Neural cell (in vitro differentiated cells): ENCODE measurements around the gene KRT37. TPM values are rescaled to one million over a fixed set of nuclear protein-coding genes. Genes with fewer than 3 reads are reported as not detected.

Source experiments
- H2AFZ ChIP-seq: fragments of 200-600, 300-800 bp; sonication (generic), shearing (Covaris generic); 2 replicates; pipeline ENCODE4 v1.6.0; 2014; ENCODE audit warnings: low read depth, mild to moderate bottlenecking, antibody characterized with exemption, low read length, moderate library complexity
- H3F3A ChIP-seq: fragments of 200-600 bp; shearing (Covaris generic); 2 replicates; pipeline ENCODE4 v1.6.1; 2016; ENCODE audit warnings: mild to moderate bottlenecking, moderate library complexity, mixed read lengths, antibody characterized with exemption, low read length; ENCODE audit not compliant: insufficient read depth, poor library complexity, severe bottlenecking
- H3K27ac ChIP-seq: fragments of 200-600, 300-800 bp; sonication (generic), shearing (Covaris generic); 2 replicates; pipeline ENCODE4 v1.5.1; 2014; ENCODE audit warnings: mild to moderate bottlenecking, low read length, moderate library complexity
- H3K27me3 ChIP-seq: fragments of 300-800, 200-600 bp; sonication (generic), shearing (Covaris generic); 2 replicates; pipeline ENCODE4 v1.6.0; 2014; ENCODE audit warnings: mild to moderate bottlenecking, low read depth, low read length, moderate library complexity; ENCODE audit not compliant: insufficient read depth
- H3K36me3 ChIP-seq: fragments of 300-800, 200-600 bp; sonication (generic), shearing (Covaris generic); 2 replicates; pipeline ENCODE4 v1.5.1; 2014; ENCODE audit warnings: mild to moderate bottlenecking, antibody characterized with exemption, low read length, moderate library complexity; ENCODE audit not compliant: insufficient read depth
- H3K4me2 ChIP-seq: fragments of 300-800, 200-600 bp; sonication (generic), shearing (Covaris generic); 2 replicates; pipeline ENCODE4 v1.6.0; 2014; ENCODE audit warnings: mild to moderate bottlenecking, low read length
- H3K4me3 ChIP-seq: fragments of 300-800, 200-600 bp; sonication (generic), shearing (Covaris generic); 2 replicates; pipeline ENCODE4 v1.5.1; 2014; ENCODE audit warnings: mild to moderate bottlenecking, low read length, moderate library complexity
- H3K79me2 ChIP-seq: fragments of 200-600 bp; shearing (Covaris generic); replicated peaks from 2 replicates; pipeline ENCODE4 v1.6.0; 2014; ENCODE audit warnings: mild to moderate bottlenecking, low read length, moderate library complexity; ENCODE audit not compliant: insufficient read depth
- H3K9ac ChIP-seq: fragments of 300-800, 200-600 bp; sonication (generic), shearing (Covaris generic); 2 replicates; pipeline ENCODE4 v1.6.1; 2016; ENCODE audit warnings: mild to moderate bottlenecking, low read length, mixed read lengths
- H3K9me2 ChIP-seq: fragments of 200-600 bp; shearing (Covaris generic); 2 replicates; pipeline ENCODE4 v1.6.1; 2016; ENCODE audit warnings: mild to moderate bottlenecking, low read length, mixed read lengths; ENCODE audit not compliant: insufficient read depth
- H3K9me3 ChIP-seq: fragments of 200-600, 300-800 bp; sonication (generic), shearing (Covaris generic); 2 replicates; pipeline ENCODE4 v1.6.1; 2016; ENCODE audit warnings: mild to moderate bottlenecking, mixed run types, low read length, moderate library complexity, mixed read lengths
- H4K20me1 ChIP-seq: fragments of 200-600 bp; shearing (Covaris generic); 2 replicates; pipeline ENCODE4 v1.6.1; 2016; ENCODE audit warnings: mild to moderate bottlenecking, mixed run types; ENCODE audit not compliant: insufficient read depth
- EP300 ChIP-seq: fragments of 450-650 bp; conservative IDR thresholded peaks from 2 replicates; pipeline ENCODE4 v1.6.1; 2014; ENCODE audit warnings: antibody characterized with exemption, mild to moderate bottlenecking, moderate library complexity; ENCODE audit not compliant: poor library complexity, severe bottlenecking
- EZH2 ChIP-seq: fragments of 200-600, 300-800 bp; shearing (Covaris generic), sonication (generic); IDR thresholded peaks from 2 replicates; pipeline ENCODE4 v1.6.1; 2014; ENCODE audit warnings: antibody characterized with exemption, low read length, borderline replicate concordance, mild to moderate bottlenecking; ENCODE audit not compliant: insufficient read depth, poor library complexity, severe bottlenecking
- MXI1 ChIP-seq: fragments of 450-650 bp; conservative IDR thresholded peaks from 2 replicates; pipeline ENCODE4 v1.6.1; 2014; ENCODE audit warnings: antibody characterized with exemption, mild to moderate bottlenecking; ENCODE audit not compliant: poor library complexity, severe bottlenecking
- POLR2AphosphoS5 ChIP-seq: IDR thresholded peaks from 2 replicates; pipeline ENCODE4 v1.6.1; 2012
- RAD21 ChIP-seq: fragments of 450-650 bp; conservative IDR thresholded peaks from 2 replicates; pipeline ENCODE4 v1.6.1; 2014; ENCODE audit warnings: antibody characterized with exemption, mild to moderate bottlenecking, moderate library complexity
- SMC3 ChIP-seq: fragments of 450-650 bp; conservative IDR thresholded peaks from 2 replicates; pipeline ENCODE4 v1.6.1; 2014; ENCODE audit warnings: antibody characterized with exemption, mild to moderate bottlenecking, moderate library complexity; ENCODE audit not compliant: poor library complexity
- TAF1 ChIP-seq: IDR thresholded peaks from 2 replicates; pipeline ENCODE4 v1.6.1; 2012; ENCODE audit warnings: low read depth
- polyA plus RNA-seq: library from polyadenylated mRNA; depleted of rRNA; stranded (reverse); fragments of >200 nt; gene quantifications from 2 replicates; pipeline ENCODE4 v1.2.3, GENCODE V29; 2014
- TF ChIP-seq, protein P1 (sequence below): IDR thresholded peaks from 2 replicates; pipeline ENCODE4 v1.6.1; 2012; ENCODE audit warnings: borderline replicate concordance
- TF ChIP-seq, protein P2 (sequence below): fragments of 450-650 bp; IDR thresholded peaks from 2 replicates; pipeline ENCODE4 v1.5.1; 2014; ENCODE audit warnings: antibody characterized with exemption, mild to moderate bottlenecking, moderate library complexity; ENCODE audit not compliant: poor library complexity, severe bottlenecking

The KRT37 gene
- polyA plus RNA-seq, 1 donor from 2014 or later, result not detected

DNA sequence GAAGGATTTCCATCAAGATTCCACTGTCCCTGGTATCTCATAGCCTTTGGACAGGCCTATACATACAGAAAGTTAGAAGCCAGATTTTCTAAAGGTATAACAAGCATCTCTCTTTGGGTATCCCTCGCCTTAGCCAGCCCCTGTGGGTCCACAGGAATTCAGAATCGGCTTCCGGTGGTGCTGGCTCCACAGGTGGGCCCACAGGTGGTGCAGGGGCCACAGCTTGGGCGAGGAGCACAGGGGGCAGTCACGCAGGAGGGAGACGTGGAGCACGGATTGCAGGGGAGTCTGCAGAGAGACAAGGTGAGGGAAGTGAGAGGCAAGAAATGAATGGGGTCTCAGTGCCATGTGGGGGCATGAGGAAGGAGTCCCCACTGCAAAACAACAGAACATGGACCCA, 12.9 kb upstream of the KRT37 start:
- TF ChIP-seq, protein P1, sequence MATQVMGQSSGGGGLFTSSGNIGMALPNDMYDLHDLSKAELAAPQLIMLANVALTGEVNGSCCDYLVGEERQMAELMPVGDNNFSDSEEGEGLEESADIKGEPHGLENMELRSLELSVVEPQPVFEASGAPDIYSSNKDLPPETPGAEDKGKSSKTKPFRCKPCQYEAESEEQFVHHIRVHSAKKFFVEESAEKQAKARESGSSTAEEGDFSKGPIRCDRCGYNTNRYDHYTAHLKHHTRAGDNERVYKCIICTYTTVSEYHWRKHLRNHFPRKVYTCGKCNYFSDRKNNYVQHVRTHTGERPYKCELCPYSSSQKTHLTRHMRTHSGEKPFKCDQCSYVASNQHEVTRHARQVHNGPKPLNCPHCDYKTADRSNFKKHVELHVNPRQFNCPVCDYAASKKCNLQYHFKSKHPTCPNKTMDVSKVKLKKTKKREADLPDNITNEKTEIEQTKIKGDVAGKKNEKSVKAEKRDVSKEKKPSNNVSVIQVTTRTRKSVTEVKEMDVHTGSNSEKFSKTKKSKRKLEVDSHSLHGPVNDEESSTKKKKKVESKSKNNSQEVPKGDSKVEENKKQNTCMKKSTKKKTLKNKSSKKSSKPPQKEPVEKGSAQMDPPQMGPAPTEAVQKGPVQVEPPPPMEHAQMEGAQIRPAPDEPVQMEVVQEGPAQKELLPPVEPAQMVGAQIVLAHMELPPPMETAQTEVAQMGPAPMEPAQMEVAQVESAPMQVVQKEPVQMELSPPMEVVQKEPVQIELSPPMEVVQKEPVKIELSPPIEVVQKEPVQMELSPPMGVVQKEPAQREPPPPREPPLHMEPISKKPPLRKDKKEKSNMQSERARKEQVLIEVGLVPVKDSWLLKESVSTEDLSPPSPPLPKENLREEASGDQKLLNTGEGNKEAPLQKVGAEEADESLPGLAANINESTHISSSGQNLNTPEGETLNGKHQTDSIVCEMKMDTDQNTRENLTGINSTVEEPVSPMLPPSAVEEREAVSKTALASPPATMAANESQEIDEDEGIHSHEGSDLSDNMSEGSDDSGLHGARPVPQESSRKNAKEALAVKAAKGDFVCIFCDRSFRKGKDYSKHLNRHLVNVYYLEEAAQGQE, result no peak
- TF ChIP-seq, protein P2, sequence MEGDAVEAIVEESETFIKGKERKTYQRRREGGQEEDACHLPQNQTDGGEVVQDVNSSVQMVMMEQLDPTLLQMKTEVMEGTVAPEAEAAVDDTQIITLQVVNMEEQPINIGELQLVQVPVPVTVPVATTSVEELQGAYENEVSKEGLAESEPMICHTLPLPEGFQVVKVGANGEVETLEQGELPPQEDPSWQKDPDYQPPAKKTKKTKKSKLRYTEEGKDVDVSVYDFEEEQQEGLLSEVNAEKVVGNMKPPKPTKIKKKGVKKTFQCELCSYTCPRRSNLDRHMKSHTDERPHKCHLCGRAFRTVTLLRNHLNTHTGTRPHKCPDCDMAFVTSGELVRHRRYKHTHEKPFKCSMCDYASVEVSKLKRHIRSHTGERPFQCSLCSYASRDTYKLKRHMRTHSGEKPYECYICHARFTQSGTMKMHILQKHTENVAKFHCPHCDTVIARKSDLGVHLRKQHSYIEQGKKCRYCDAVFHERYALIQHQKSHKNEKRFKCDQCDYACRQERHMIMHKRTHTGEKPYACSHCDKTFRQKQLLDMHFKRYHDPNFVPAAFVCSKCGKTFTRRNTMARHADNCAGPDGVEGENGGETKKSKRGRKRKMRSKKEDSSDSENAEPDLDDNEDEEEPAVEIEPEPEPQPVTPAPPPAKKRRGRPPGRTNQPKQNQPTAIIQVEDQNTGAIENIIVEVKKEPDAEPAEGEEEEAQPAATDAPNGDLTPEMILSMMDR, result no peak
- TF ChIP-seq SMC3 (no peak), EZH2 (no peak), EP300 (no peak), TAF1 (no peak), POLR2AphosphoS5 (no peak), RAD21 (no peak), MXI1 (no peak)
- Histone ChIP-seq H3K27ac (no peak overlapping the region), H3K79me2 (no peaks in the 10 kb centered on the region), H2AFZ (no peak overlapping the region), H3K27me3 (no peaks in the 10 kb centered on the region), H3K9me2 (no peaks in the 10 kb centered on the region), H4K20me1 (no peaks in the 10 kb centered on the region), H3K4me2 (no peak overlapping the region), H3K36me3 (no peaks in the 10 kb centered on the region), H3F3A (no peaks in the 10 kb centered on the region), H3K9me3 (no peaks in the 10 kb centered on the region), H3K9ac (no peak overlapping the region), H3K4me3 (no peak overlapping the region)

DNA sequence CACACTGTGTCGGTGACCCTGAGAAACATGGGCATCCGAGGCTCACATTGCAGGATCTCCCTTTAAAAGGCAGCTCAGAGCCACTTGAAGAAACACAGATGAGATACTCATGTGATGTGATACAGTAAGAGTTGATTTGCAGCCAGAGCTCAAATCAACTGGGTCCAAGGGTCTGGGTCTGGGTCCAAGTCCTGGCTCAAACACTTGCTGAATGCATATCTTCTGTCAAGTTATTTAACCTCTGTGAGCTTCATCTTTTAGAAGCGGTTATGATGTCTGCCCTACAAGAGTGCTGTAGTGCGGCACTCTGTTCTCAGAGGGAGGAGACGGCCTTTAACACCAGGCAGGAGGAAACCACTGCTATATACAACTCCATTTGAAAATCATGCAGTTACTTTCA, 10.0 kb upstream of the KRT37 start:
- Histone ChIP-seq H3K27ac (no peak overlapping the region), H3K27me3 (no peaks in the 10 kb centered on the region), H3F3A (no peaks in the 10 kb centered on the region), H3K9ac (no peak overlapping the region), H3K36me3 (no peaks in the 10 kb centered on the region), H4K20me1 (no peaks in the 10 kb centered on the region), H3K9me2 (no peaks in the 10 kb centered on the region), H3K79me2 (no peaks in the 10 kb centered on the region), H2AFZ (no peak overlapping the region), H3K4me2 (no peak overlapping the region), H3K4me3 (no peak overlapping the region), H3K9me3 (no peaks in the 10 kb centered on the region)
- TF ChIP-seq, protein P2, result no peak
- TF ChIP-seq, protein P1, result no peak
